Thyroid gland (tissue), 4 donors: ENCODE results near the gene LRRC8B.

Experiments used
- POLR2A ChIP-seq, 2 donors: fragments of 450-650 bp; IDR thresholded peaks; one replicate each; pipeline ENCODE4 v1.6.1; 2017; ENCODE audit warnings: antibody characterized with exemption in 2 of 2, mild to moderate bottlenecking in 2 of 2, moderate library complexity in 1 of 2
- TF ChIP-seq, protein P1 (sequence below), 6 experiments: fragments of 200-600 bp in 3 of 6; fragments of 450-650 bp in 3 of 6; sonication (generic) in 3 of 6; IDR thresholded peaks; one replicate each; pipeline ENCODE4 v1.5.1; 2016 to 2019; ENCODE audit warnings: antibody characterized with exemption in 6 of 6, mild to moderate bottlenecking in 2 of 6, inconsistent platforms in 1 of 6, moderate library complexity in 1 of 6

DNA sequence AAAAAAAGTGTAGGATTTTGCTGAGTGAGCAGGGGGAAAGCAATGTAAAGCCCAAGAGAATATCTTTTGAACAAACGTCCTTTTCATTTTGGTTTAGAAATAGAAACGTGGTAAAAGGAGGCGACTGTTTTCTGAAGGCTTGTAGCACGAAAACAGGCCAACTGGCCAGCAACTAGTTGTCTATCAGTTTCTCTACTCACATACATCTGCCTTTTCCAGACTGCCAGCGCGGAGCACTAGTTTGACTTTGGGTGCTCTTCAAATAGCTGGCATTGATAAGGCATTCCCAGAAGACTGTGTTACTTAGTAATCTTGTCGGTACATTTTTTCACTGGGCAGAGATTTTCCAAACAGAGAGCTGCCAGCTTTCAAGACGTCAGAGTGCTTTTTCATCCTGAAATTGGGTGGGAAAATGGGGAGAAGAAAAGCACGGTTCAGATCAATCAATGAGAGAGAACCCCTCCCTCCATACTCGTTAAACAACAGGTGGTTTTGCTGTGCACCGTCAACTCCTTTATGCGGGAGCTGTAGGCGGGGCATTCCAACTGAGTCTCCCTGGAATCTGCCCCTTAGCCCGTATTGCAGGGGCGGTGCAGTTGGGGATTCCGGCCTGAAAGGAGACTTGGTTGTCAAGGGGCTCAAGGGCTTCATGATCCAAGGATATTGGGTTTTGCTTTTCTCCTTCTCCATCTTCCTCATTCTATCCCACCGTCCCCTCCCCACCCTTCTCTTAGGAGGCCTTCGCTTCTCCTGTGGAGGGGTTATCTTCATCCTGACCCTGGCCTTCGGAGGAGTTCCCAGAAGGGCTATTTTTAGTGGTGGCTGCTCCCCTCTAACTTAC, 107.4 kb downstream of the LRRC8B start:
- TF ChIP-seq, protein P1, sequence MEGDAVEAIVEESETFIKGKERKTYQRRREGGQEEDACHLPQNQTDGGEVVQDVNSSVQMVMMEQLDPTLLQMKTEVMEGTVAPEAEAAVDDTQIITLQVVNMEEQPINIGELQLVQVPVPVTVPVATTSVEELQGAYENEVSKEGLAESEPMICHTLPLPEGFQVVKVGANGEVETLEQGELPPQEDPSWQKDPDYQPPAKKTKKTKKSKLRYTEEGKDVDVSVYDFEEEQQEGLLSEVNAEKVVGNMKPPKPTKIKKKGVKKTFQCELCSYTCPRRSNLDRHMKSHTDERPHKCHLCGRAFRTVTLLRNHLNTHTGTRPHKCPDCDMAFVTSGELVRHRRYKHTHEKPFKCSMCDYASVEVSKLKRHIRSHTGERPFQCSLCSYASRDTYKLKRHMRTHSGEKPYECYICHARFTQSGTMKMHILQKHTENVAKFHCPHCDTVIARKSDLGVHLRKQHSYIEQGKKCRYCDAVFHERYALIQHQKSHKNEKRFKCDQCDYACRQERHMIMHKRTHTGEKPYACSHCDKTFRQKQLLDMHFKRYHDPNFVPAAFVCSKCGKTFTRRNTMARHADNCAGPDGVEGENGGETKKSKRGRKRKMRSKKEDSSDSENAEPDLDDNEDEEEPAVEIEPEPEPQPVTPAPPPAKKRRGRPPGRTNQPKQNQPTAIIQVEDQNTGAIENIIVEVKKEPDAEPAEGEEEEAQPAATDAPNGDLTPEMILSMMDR (IDR thresholded peaks at IDR 0.05) = no peak
- TF ChIP-seq POLR2A (IDR thresholded peaks at IDR 0.05) = no peak
